NCI-H1105 treated with DMSO at 0.1 percent for 48 hours (cell line): ENCODE results near the gene RNF11.

Experiments
- DNase-seq: peaks from one replicate; lab custom pipeline; 2025; lab: John Stamatoyannopoulos, UW

The RNF11 gene

DNA sequence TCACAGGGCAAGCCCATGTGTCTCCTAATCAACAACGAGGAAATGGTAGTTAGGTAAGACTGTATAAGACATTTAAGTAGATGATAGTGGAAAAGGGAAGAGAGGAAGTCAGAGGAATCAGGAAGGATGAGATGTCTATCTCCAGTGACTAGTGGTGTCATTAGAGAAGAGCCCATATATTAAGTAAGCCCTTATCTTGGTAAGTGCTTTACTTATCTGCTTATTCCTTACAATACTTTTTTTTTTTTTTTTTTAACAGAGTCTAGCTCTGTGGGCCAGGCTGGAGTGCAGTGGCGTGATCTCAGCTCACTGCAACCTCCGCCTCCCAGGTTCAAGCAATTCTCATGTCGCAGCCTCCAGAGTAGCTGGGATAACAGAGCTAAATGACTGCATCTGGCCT is 29.5 kb downstream of the RNF11 start:
- DNase-seq, result no peak

- no peak for DNase-seq
Observed at GRCh38 chr1:51266181-51266580, 30.1 kb downstream of the RNF11 start.

DNA sequence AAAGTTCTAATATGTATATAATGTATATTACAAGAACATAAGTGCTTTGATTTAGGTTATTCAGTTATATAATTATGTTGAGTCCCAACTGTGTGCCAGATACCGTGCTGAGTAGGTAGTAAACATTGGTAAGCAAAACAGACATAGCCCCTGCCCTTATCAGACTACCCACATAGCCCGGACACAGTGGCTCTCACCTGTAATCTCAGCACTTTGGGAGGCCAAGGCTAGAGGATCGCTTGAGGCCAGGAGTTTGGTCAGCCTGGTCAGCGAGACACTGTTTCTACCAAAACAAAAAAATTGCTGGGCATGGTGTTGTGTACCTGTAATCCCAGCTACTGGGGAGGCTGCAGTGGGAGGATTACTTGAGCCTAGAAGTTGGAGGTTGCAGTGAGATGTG is 30.7 kb downstream of the RNF11 start:
- no peak for DNase-seq

DNA sequence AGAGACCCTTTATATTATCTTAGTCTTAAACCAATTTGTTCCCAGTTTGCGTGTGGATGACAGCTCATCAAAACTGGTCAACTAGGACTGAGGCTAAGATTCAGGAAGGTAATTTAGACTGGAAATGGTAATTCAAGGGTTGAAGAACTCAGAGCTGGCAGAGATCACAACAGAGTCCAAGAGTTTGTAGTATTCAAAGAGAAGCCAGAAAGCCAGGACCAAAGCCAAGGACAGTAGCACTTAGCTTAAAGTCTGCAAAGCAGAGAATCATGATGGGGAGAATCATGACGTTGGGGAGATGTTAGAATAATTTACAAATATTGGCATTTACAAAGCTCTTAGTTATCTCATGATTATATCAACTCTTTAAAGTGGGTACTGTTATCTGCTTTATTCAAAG is 32.6 kb downstream of the RNF11 start:
- DNase-seq, result no peak

- no peak for DNase-seq
Observed at GRCh38 chr1:51270751-51271150, 34.7 kb downstream of the RNF11 start.

- DNase-seq, result no peak
Observed at GRCh38 chr1:51272916-51273315, 36.8 kb downstream of the RNF11 start.

GRCh38 chr1:51274676-51275075 is 38.6 kb downstream of the RNF11 start:
- DNase-seq, result no peak

DNA sequence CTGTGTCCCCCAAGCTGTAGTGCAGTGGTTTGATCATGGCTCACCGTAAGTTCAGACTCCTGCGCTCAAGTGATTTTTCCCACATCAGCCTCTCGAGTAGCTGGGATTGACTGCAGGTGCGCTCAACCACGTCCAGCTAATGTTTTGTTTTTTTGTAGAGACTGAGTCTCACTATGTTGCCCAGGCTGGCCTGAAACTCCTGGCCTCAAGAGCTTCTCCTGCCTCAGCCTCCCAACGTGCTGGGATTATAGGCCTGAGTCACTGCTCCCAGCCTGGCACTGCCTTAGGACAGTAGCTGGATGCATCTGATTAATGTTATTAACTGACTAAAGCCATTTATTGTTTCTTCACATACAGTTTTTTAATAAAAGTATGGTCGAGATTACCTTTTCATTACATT is 40.2 kb downstream of the RNF11 start:
- DNase-seq, result no peak

DNA sequence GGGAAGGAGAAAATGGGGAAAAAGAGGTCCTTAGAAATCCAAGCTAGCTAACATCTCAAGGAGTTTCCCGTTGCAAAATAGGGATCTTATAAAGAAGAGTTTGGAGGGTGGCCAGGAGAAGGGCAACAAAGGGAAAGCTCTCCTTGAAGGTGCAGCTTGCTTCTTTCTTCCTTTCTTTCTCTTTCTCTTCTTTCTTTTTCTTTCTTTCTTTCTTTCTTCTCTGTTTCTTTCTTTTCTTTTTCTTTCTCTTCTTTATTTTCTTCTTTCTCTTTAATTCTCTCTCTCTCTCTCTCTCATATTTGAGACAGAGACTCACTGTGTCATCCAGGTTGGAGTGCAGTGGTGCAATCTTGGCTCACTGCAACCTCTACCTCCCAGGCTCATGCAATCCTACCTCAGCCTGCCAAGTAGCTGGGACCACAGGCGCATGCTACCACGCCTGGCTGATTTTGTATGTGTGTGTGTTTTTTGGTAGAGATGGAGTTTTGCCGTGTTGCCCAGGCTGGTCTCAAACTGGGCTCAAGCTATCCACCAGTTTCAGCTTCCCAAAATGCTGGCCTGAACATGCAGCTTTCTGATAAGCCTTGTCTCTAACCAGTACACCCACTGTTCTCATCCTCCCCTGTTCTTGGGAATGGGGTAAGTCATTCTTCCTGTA is 44.4 kb downstream of the RNF11 start:
- no peak for DNase-seq

DNA sequence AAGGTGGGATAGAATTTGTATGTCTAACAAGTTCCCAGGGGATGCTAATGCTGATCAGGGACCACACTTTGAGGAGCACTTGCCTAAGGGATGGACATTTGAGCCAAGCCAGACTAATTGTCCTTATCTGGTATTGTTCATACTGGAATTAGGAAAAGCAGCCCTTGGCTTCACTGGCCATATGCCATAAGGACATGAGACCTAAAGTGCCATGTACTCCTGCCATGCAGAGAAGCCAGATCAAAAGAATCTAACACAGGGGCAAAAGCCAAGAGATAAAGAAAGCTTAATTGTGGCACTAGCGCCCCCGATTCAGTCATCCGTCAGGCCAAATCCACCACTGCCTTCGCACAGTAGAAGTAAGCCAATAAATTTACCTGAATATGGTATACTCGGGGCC is 45.7 kb downstream of the RNF11 start:
- DNase-seq, result no peak

GRCh38 chr1:51282605-51283004 is 46.5 kb downstream of the RNF11 start:
- no peak for DNase-seq

DNA sequence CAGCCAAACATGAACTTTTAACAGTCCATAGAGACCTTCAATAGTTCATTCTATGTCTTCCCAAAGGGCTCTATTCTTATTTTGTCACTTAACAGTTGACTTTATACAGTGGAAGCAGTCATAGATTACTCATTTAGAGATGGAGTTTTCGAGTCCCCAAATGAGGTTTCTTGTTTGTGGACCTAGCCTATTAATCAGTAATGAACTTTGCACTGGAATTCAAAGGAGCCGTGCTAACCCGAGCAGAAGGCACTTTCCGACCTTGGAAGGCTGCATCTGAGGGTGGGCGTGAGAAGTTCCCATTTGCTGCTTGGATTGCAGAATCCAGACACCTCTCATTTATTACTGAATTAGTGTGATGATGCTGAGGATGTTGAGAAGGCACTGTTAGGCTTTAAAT is 47.9 kb downstream of the RNF11 start:
- DNase-seq, result no peak

GRCh38 chr1:51284487-51284954 is 48.4 kb downstream of the RNF11 start:
- peak; percentile 97 for DNase-seq

GRCh38 chr1:51285055-51285454 is 49.0 kb downstream of the RNF11 start:
- no peak for DNase-seq

- no peak for DNase-seq
Observed at GRCh38 chr1:51287966-51288365, 51.9 kb downstream of the RNF11 start.

DNA sequence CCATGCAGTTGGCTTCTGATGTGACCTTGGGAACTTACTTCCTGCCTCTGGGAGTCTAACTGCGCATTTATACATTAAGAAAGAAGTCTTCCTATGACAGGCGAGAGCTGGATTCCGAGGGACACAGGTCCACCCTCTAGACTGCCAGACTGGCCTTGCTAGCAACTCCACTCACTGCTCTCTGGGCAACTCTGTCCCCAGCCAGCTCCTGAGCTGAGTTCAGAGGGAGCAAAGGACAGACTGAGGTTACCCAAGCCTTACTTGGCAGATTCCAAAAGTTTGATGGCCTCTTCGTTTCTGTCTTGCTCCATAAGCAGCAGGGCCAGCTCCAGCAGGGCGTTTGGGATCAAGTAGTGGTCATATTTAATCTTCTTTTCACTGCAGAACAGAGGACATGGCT is 52.5 kb downstream of the RNF11 start:
- no peak for DNase-seq

GRCh38 chr1:51289676-51290488 is 53.8 kb downstream of the RNF11 start:
- DNase-seq, result no peak

- no peak for DNase-seq
Observed at GRCh38 chr1:51290489-51290847, 54.4 kb downstream of the RNF11 start.

GRCh38 chr1:51293898-51294515 is 57.9 kb downstream of the RNF11 start:
- no peak for DNase-seq

DNA sequence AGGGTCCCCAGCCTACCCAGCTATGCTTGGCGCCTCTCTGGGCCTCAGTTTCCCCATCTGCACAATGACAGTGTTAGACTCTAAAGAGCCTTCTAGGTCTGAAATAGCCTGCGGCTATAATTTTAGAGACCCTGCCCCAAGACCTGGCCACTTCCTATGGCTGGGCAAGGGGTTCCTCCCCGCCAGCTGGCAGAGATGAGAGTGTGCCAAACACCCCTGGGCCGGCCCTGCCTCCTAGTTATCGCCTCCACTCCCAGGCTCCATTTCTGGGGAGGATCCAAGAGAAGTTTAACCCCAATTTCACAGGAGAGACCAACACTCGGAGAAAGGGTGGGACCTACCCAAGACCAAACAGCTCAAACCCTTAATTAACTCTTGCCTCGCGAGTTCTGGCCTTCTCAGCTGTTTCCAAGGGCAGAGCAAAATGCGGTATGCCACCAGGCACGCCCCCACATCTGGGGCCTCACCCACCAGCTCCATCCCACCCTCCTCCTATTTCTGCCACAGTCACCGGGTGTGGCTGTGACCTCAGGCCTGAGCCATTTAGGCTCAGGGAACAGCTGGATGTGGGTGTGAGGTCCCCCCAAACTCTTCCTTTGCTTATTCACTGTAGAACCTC is 58.6 kb downstream of the RNF11 start:
- no peak for DNase-seq

- no peak for DNase-seq
Observed at GRCh38 chr1:51295926-51296325, 59.9 kb downstream of the RNF11 start.
